Testis (tissue), 2 donors: ENCODE data around the gene EOMES.

Experiments
- CTCF ChIP-seq, 3 experiments: fragments of 450-650 bp in 2 of 3; fragments of 200-600 bp in 1 of 3; sonication (generic) in 1 of 3; IDR thresholded peaks; one replicate each; pipeline ENCODE4 v1.5.1; 2016 to 2019; ENCODE audit warnings: antibody characterized with exemption in 3 of 3, mild to moderate bottlenecking in 2 of 3, moderate library complexity in 1 of 3
- POLR2A ChIP-seq: fragments of 450-650 bp; IDR thresholded peaks from one replicate; pipeline ENCODE4 v1.6.1; 2017; ENCODE audit warnings: antibody characterized with exemption, mild to moderate bottlenecking, moderate library complexity

GRCh38 chr3:27686642-27687041, 35.5 kb downstream of the EOMES start:
- no peak for TF ChIP-seq CTCF (IDR thresholded peaks at IDR 0.05)
- no peak for TF ChIP-seq POLR2A
